ENCODE results near the gene ZACN.

The ZACN gene

DNA sequence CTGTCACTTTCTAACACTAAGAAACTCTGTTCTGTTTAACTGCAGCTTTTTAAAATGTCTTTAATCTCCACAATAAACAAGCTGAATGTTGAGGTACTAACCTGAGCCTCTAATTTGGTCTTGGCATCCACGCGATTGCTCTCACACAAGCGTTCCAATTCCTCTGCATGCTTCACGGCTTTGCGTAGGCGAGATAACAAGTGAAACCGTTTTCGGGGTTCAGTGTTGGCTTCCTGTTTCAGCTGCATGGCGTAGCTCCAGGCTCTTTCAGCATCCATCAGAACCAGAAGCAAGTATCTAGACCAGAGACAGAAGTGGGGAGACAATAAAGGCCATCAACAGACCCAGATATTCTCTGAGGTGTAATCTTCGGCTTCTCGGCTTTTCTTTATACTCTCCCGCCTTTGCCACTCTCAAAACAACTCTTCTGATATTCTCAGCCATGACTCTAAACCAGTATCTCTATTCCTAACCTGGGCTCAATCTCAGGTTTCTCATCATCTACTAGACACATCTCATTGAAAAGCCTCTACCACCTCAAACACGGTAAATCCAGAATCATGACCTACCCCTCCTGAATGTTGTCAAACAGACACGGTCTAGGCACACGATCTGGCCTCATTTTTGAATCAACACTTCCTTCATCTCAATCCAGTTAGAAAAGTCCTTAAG lies 15.0 kb upstream of the ZACN start:
- TF ChIP-seq, protein P1, sequence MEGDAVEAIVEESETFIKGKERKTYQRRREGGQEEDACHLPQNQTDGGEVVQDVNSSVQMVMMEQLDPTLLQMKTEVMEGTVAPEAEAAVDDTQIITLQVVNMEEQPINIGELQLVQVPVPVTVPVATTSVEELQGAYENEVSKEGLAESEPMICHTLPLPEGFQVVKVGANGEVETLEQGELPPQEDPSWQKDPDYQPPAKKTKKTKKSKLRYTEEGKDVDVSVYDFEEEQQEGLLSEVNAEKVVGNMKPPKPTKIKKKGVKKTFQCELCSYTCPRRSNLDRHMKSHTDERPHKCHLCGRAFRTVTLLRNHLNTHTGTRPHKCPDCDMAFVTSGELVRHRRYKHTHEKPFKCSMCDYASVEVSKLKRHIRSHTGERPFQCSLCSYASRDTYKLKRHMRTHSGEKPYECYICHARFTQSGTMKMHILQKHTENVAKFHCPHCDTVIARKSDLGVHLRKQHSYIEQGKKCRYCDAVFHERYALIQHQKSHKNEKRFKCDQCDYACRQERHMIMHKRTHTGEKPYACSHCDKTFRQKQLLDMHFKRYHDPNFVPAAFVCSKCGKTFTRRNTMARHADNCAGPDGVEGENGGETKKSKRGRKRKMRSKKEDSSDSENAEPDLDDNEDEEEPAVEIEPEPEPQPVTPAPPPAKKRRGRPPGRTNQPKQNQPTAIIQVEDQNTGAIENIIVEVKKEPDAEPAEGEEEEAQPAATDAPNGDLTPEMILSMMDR (conservative IDR thresholded peaks at IDR 0.05; ENCODE audit: low read depth, low read length): no peak
- H3K36me3 ChIP-seq (ENCODE audit: insufficient read depth): peaks cover 46% of the 10 kb centered on the region; the same call in 1 of the 2 replicates
- H3K4me3 ChIP-seq (IDR thresholded peaks at IDR 0.05; ENCODE audit: insufficient read depth, low read depth, low read length): no peak overlapping the region
- no peak overlapping the region for H2AFZ ChIP-seq (ENCODE audit: low read depth)
- no peaks in the 10 kb centered on the region for H3K4me1 ChIP-seq (ENCODE audit: low read depth, poor library complexity, severe bottlenecking)
- no peak overlapping the region for H3K4me2 ChIP-seq
- no peaks in the 10 kb centered on the region for H4K20me1 ChIP-seq (ENCODE audit: insufficient read depth)
- H3K27me3 ChIP-seq (ENCODE audit: insufficient read depth, low read depth): no peaks in the 10 kb centered on the region
- H3K79me2 ChIP-seq (ENCODE audit: insufficient read depth, low read depth): peaks cover 17% of the 10 kb centered on the region; the same call in 1 of the 2 replicates
- no peak overlapping the region for H3K27ac ChIP-seq
- no peak overlapping the region for H3K9ac ChIP-seq

GRCh38 chr17:76065775-76066174 lies 13.2 kb upstream of the ZACN start:
- TF ChIP-seq, protein P1 (conservative IDR thresholded peaks at IDR 0.05; ENCODE audit: low read depth, low read length): no peak

GRCh38 chr17:76071531-76072147 lies 7.3 kb upstream of the ZACN start:
- Histone ChIP-seq H3K4me1 (ENCODE audit: low read depth, poor library complexity, severe bottlenecking) (peaks cover 14% of the 10 kb centered on the region), H3K36me3 (ENCODE audit: insufficient read depth) (peaks cover 12% of the 10 kb centered on the region; the same call in 1 of the 2 replicates), H3K4me3 (IDR thresholded peaks at IDR 0.05; ENCODE audit: insufficient read depth, low read depth, low read length) (peak overlapping the region; percentile 38), H3K27ac (peak overlapping the region; percentile 68), H3K4me2 (peak overlapping the region; percentile 93), H2AFZ (ENCODE audit: low read depth) (peak overlapping the region; percentile 98), H3K9ac (peak overlapping the region; percentile 93), H4K20me1 (ENCODE audit: insufficient read depth) (no peaks in the 10 kb centered on the region), H3K79me2 (ENCODE audit: insufficient read depth, low read depth) (peaks cover 57% of the 10 kb centered on the region), H3K27me3 (ENCODE audit: insufficient read depth, low read depth) (no peaks in the 10 kb centered on the region; the same call in 1 of the 2 replicates)
- TF ChIP-seq, protein P1 (conservative IDR thresholded peaks at IDR 0.05; ENCODE audit: low read depth, low read length): no peak

More at GRCh38 chr17:76065775-76066174, 13.2 kb upstream of the ZACN start:
- Histone ChIP-seq H3K4me3 (IDR thresholded peaks at IDR 0.05; ENCODE audit: insufficient read depth, low read depth, low read length) (no peak overlapping the region), H3K4me1 (ENCODE audit: low read depth, poor library complexity, severe bottlenecking) (peaks cover 7% of the 10 kb centered on the region), H3K4me2 (no peak overlapping the region), H3K79me2 (ENCODE audit: insufficient read depth, low read depth) (peaks cover 34% of the 10 kb centered on the region; the same call in 1 of the 2 replicates), H3K36me3 (ENCODE audit: insufficient read depth) (peaks cover 34% of the 10 kb centered on the region; the same call in 1 of the 2 replicates), H3K9ac (no peak overlapping the region), H2AFZ (ENCODE audit: low read depth) (no peak overlapping the region), H4K20me1 (ENCODE audit: insufficient read depth) (no peaks in the 10 kb centered on the region), H3K27ac (no peak overlapping the region), H3K27me3 (ENCODE audit: insufficient read depth, low read depth) (no peaks in the 10 kb centered on the region)

DNA sequence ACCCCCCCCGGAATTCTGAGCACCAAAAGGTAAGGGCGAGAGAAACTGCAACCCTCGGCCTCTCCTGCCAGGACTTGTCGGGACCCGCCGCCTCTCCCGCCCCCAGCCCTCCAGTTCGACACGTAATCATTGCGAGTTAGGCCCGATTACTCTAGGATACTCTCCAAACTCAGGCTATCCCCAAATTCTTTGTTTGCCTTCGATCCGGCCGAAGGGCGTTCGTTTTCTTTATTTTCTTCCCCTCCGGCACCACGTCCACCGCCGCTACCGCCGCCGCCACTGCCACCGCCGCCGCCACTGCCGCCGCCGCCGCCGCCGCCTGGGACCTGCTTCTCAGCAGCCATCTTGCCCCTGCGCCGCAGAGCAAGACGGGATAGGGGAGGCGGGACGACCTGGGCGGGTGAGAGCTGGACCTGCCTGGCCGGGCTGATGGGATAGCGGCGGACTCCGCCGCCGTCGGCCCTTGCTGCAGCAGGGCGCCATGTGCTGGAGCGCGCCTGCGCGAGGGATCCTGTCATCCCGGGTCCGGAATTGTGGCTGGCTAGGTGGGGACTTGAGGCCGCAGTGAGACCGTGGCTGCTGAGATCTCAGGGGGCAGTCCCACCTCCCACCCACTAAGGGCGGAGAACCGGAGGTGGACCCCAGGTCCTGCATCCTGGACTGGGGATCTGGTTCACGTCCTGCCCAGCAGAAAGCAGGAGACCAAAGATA lies 6.7 kb upstream of the ZACN start, which contains the start of gene SRP68:
Gene SRP68 (minus strand): TSS at position 370 of the 711 bp plus-strand sequence. CDS start 26 bp downstream, at position 344.
- Histone ChIP-seq H3K36me3 (ENCODE audit: insufficient read depth) (peaks cover 8% of the 10 kb centered on the region; the same call in 1 of the 2 replicates), H3K9ac (peak within 1 kb of the TSS; percentile 93), H3K79me2 (ENCODE audit: insufficient read depth, low read depth) (peaks cover 56% of the 10 kb centered on the region), H4K20me1 (ENCODE audit: insufficient read depth) (no peaks in the 10 kb centered on the region), H3K4me3 (IDR thresholded peaks at IDR 0.05; ENCODE audit: insufficient read depth, low read depth, low read length) (peak within 1 kb of the TSS; percentile 38), H3K4me2 (peak within 1 kb of the TSS; percentile 93), H3K27me3 (ENCODE audit: insufficient read depth, low read depth) (peaks cover 2% of the 10 kb centered on the region; the same call in 1 of the 2 replicates), H3K4me1 (ENCODE audit: low read depth, poor library complexity, severe bottlenecking) (peaks cover 14% of the 10 kb centered on the region), H3K27ac (peak within 1 kb of the TSS; percentile 68), H2AFZ (ENCODE audit: low read depth) (peak within 1 kb of the TSS; percentile 98)
- TF ChIP-seq, protein P1 (conservative IDR thresholded peaks at IDR 0.05; ENCODE audit: low read depth, low read length): no peak

All from KMS-11 (cell line).